Activated T-cell treated with anti-CD3 and anti-CD28 coated beads for 4 hours (primary cell): Measurements from ENCODE around the gene SHMT2.

Experiments
- DNase-seq: peaks from one replicate; pipeline ENCODE4 v3.0.0-alpha.2; 2020

SHMT2 gene

GRCh38 chr12:57229634-57230380 lies at the start of gene SHMT2:
Gene SHMT2 (plus strand): TSS chr12:57229711. CDS start chr12:57229779, 68 bp downstream.
- peak; percentile 88 for DNase-seq

DNA sequence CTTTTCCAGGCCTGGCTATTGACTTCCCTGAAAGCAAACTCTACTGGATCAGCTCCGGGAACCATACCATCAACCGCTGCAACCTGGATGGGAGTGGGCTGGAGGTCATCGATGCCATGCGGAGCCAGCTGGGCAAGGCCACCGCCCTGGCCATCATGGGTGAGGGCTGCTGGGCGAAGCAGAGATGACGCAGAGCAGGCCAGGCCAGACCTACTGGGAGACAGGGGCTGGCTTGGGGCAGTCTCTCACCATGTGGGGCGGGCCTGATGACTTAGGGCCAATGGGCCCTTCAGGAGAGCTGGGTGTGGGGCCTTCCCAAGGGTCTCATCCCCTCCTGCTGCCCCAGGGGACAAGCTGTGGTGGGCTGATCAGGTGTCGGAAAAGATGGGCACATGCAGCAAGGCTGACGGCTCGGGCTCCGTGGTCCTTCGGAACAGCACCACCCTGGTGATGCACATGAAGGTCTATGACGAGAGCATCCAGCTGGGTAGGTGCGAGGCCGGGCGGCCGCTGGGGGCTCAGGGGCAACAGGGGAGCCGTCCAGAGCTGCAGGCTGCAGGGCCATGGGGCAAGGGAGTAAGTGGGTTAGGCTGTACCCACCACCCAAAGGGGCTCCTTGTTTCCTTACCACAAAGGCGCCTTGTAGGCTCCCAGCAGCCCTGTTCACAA lies 49.1 kb upstream of the SHMT2 start:
- no peak for DNase-seq

- DNase-seq: no peak
These were observed 48.4 kb upstream of the SHMT2 start for GRCh38 chr12:57181072-57181471.

DNA sequence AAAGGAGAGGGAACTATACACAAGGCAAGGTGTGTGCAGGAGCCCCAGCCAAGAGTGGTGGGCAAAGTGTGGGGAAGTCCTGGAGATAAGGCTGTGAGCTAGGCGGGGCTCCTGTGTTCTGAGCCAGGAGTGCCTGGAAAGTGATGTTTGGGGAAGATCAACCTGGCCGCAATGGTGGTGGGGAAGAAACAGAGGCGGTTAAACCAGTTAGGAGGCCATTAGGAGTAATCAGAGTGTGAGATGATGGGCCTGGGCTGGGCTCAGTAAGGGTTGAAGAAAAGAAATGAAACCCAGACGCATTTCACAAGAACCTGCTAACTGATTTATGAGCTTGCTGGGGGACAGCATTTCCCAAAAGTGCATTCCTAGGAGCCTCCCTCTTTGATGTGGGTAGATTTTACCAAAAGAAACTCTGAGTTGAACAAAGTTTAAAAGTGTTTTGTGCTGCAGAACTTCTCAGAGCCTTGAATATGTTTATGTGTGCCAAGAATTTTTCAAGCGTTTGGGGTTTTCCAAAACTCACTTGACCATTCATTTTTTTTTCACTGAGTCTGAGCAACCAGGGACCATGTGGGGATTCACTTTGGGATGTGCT lies 47.9 kb upstream of the SHMT2 start:
- no peak for DNase-seq

- DNase-seq: peak; percentile 77
These were observed 46.5 kb upstream of the SHMT2 start for GRCh38 chr12:57182918-57183575.

- no peak for DNase-seq
These were observed 45.4 kb upstream of the SHMT2 start for GRCh38 chr12:57183939-57184725.

DNA sequence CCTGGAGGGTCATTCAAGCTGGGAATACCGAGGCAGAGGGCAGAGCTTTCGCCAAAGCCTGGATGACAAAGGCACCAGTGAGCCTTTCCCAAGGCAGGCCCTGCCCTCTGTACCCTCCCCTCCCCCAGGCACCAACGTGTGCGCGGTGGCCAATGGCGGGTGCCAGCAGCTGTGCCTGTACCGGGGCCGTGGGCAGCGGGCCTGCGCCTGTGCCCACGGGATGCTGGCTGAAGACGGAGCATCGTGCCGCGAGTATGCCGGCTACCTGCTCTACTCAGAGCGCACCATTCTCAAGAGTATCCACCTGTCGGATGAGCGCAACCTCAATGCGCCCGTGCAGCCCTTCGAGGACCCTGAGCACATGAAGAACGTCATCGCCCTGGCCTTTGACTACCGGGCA lies 44.1 kb upstream of the SHMT2 start:
- no peak for DNase-seq

DNA sequence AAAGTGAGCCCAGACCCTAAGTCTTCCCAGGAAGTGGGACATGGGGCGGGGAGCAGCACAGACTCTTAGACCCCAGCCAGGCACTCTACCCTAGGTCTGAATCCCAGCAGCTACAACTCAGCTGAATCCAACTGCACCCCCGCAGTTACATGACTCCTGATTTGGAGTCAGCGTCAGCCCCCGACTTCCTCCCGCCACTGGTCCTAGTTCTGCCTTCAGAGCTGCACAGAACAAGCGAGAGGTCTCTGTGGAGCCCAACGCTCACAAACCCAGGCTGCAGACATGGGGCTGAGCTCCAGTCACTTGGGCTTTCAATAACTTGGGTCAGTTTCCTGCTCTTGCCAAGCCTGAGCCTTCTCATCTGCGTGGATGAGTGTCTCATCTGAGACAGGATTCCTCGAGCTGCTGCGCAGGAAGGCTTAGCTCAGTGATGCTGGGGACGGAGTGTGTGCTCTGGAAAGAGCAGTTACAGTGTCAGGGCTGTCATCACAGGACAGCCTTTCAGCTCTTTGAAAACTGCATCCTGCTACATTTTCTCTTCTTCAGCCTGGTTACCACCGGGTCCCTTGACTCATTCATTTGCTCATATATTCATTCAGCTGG lies 43.5 kb upstream of the SHMT2 start:
- no peak for DNase-seq

GRCh38 chr12:57187222-57188089 lies 42.1 kb upstream of the SHMT2 start:
- DNase-seq: no peak

DNA sequence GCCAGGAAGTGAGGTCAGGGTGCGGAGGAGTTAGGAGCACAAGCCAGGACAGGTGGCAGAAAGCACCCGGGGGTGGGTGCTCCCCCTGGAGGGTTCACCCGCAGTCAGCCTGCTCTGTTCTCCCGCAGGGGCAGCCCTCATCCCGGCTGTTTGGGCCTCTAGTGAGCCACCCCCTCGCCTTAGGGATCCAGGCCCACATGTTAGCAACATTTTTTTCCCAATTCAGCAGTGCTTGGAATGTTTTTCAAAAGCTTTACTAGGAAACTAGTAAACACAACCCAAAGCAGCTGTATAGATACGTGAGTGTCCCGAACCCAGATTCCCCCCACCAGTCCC lies 41.5 kb upstream of the SHMT2 start:
- DNase-seq: no peak

- no peak for DNase-seq
These were observed 39.5 kb upstream of the SHMT2 start for GRCh38 chr12:57190037-57190436.

DNA sequence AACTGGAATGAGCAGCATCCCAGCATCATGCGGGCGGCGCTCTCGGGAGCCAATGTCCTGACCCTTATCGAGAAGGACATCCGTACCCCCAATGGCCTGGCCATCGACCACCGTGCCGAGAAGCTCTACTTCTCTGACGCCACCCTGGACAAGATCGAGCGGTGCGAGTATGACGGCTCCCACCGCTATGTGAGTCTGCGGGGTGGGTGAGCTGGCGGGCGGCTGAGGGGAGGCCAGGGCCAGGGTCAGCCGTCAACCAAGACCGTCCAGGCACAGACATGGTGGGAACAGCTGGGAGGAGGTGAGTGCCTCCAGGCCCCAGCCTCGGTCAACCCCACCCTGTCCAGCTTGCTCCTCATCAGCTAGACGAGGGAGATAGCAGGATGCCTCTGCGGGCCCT lies 38.7 kb upstream of the SHMT2 start:
- no peak for DNase-seq

- no peak for DNase-seq
These were observed 38.1 kb upstream of the SHMT2 start for GRCh38 chr12:57191410-57191809.

GRCh38 chr12:57192920-57193319 lies 36.6 kb upstream of the SHMT2 start:
- no peak for DNase-seq

DNA sequence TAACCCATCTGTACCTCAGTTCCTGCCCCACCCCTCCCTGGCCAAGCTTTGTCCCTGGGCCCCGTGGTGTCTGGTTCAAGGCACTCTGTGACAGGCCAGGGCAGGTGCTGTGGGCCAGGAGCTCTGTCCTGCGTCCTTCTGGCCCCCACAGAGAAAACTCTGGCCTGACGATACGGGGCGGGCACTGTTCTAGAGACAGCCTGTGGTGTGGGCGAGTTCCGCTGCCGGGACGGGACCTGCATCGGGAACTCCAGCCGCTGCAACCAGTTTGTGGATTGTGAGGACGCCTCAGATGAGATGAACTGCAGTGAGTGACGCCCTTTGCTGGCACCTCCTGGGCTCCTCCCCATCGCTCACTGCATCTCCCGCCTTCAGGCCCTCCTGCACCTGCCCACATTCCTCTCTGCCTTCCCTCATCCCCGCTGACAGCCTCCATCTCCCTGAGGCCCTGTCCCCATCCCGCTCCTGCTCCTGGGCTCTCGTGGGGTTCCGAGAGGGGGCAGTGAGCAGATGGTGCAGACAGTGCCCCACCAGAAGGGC lies 35.7 kb upstream of the SHMT2 start:
- no peak for DNase-seq

DNA sequence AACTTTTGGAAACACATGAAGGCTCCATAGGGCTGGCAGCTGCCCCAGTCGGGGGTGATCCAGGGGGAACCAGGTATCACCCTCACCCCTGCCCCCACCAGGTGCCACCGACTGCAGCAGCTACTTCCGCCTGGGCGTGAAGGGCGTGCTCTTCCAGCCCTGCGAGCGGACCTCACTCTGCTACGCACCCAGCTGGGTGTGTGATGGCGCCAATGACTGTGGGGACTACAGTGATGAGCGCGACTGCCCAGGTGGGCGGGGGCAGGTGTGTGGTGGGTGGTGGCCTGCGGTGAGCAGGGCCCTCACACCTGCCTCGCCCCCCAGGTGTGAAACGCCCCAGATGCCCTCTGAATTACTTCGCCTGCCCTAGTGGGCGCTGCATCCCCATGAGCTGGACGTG lies 35.3 kb upstream of the SHMT2 start:
- no peak for DNase-seq

GRCh38 chr12:57195186-57195585 lies 34.3 kb upstream of the SHMT2 start:
- no peak for DNase-seq

DNA sequence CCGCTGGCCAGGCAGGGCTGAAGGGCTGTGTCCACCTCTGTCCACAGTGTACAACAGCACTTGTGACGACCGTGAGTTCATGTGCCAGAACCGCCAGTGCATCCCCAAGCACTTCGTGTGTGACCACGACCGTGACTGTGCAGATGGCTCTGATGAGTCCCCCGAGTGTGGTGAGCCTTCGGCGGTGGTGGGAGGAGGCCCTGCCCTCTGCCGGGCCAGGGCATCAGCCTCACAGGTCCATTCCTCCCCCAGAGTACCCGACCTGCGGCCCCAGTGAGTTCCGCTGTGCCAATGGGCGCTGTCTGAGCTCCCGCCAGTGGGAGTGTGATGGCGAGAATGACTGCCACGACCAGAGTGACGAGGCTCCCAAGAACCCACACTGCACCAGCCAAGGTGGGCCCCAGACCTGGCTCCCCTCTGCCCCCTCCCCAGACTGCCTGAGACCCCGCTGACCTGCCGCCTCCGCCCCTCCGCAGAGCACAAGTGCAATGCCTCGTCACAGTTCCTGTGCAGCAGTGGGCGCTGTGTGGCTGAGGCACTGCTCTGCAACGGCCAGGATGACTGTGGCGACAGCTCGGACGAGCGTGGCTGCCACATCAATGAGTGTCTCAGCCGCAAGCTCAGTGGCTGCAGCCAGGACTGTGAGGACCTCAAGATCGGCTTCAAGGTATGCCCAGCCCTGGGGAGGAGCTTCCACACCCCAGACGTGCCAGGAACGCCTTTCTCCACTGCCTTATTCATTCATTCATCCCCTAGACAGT lies 33.7 kb upstream of the SHMT2 start:
- no peak for DNase-seq

- DNase-seq: no peak
These were observed 33.1 kb upstream of the SHMT2 start for GRCh38 chr12:57196439-57196838.

DNA sequence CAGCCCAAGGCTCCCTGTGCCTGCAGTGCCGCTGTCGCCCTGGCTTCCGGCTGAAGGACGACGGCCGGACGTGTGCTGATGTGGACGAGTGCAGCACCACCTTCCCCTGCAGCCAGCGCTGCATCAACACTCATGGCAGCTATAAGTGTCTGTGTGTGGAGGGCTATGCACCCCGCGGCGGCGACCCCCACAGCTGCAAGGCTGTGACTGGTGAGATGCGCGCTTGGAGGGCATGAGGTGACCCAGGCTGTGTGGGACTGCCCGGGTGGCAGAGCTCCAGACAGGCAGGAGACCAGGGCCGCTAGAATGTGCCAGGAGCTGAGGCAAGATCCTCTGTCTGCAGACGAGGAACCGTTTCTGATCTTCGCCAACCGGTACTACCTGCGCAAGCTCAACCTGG lies 32.6 kb upstream of the SHMT2 start:
- no peak for DNase-seq

DNA sequence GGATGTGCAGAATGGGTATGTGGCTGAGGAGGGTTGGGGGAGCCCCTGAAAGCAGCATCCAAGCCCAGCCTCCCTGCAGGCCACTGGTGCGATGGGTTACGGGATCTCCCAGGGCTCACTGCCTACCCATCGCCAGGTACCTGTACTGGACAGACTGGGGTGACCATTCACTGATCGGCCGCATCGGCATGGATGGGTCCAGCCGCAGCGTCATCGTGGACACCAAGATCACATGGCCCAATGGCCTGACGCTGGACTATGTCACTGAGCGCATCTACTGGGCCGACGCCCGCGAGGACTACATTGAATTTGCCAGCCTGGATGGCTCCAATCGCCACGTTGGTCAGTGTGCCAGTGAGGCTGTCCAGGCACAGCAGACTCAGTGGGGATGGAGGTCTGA lies 31.2 kb upstream of the SHMT2 start:
- DNase-seq: no peak
